Activated CD8-positive, alpha-beta T cell treated with anti-CD3 and anti-CD28 coated beads, Interleukin-2, amount 10 ng/mL, durations not matched to agents 7 days and 5 days (primary cell): Measurements from ENCODE around the gene DCLRE1C. TPM values are rescaled to one million over a fixed set of nuclear protein-coding genes. Genes with fewer than 3 reads are reported as not detected.
A peak's percentile ranks its signal among the peaks of the same experiment; 100 is the strongest.
"Not testable (repeated sequence)": the region's sequence is repeated elsewhere in the genome, so short reads cannot be mapped to it uniquely, and the experiment has no call there.

Experiments
- ATAC-seq: fragments of 150-1000 bp; cut with Tn5 transposase; one replicate; pipeline ENCODE4 v1.10.0; 2021; ENCODE audit warnings: moderate library complexity
- CTCF ChIA-PET: fragments of 350-600 bp; sonication (Branson Sonifier 250); formaldehyde crosslinking; loops from one replicate; lab custom pipeline; 2021; ENCODE audit warnings: antibody characterized with exemption; lab: Charles Lee
- POLR2A ChIA-PET: fragments of 350-600 bp; sonication (Branson Sonifier 250); formaldehyde crosslinking; loops from one replicate; lab custom pipeline; 2021; ENCODE audit warnings: antibody characterized with exemption; lab: Charles Lee
- DNase-seq: peaks from one replicate; pipeline ENCODE4 v3.0.0-alpha.2; 2020
- H3K27ac Mint-ChIP-seq: one replicate; pipeline ENCODE4 v1.8.0; 2021; ENCODE audit warnings: mild to moderate bottlenecking, mixed read lengths
- H3K27me3 Mint-ChIP-seq: one replicate; pipeline ENCODE4 v1.8.0; 2021; ENCODE audit warnings: low read depth, mixed read lengths
- H3K36me3 Mint-ChIP-seq: one replicate; pipeline ENCODE4 v1.8.0; 2021; ENCODE audit warnings: low read depth, mixed read lengths
- H3K4me1 Mint-ChIP-seq: one replicate; pipeline ENCODE4 v1.8.0; 2021; ENCODE audit warnings: low read depth, mixed read lengths
- H3K4me3 Mint-ChIP-seq: one replicate; pipeline ENCODE4 v1.8.0; 2021; ENCODE audit warnings: mild to moderate bottlenecking, mixed read lengths
- H3K9me3 Mint-ChIP-seq: one replicate; pipeline ENCODE4 v1.8.0; 2022; ENCODE audit warnings: mixed read lengths; ENCODE audit not compliant: insufficient read depth
- total RNA-seq, 2 experiments: library from RNA; stranded (reverse); gene quantifications; one replicate each; pipeline ENCODE4 v1.2.3, GENCODE V29; 2021

DCLRE1C gene
- total RNA-seq, 2 experiments from 2014 or later, result 50.7 to 58.3 TPM

DNA sequence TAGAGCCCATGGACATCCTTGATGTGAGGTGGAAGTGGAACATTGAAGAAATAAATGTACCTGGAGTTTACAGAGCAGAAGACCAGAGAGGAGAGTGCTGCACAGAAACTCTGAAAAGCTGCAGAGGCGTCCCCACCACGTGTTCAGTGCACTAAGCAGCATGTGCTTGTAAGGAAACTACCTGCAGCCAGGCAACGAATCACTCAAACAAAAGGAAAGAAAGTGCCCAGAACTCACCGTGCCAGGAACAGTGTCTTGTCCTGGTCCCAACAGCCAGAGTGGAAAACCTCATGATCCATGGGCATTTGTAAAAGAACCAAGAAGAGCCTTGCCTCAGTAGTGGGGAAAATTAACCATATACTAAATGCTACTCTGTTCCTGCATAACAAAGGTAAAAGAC, 42.9 kb downstream of the DCLRE1C start:
- CTCF ChIA-PET, result no interaction called here

DNA sequence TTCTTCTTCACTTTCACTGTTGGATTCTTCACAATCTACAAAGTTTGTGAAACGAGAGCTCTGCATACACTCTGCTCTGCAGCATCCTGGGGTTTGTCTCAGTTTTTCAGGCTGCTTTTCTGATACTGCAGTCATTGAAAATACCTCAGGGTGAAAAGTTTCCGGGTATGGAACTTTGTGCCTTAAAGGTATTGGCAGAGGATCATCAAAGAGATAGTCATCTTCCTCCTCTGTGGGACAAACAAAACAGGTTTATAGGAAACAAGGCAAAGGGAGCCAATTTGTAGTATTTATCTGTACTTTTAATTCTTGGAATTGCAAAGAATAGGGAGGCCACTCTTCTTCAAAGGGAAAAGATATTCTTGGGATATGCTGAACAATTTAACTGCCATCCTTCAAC, 44.8 kb downstream of the DCLRE1C start:
- CTCF ChIA-PET, result no interaction called here
- no peak overlapping the region for H3K27ac Mint-ChIP-seq
- no peaks in the 10 kb centered on the region for H3K27me3 Mint-ChIP-seq
- H3K4me3 Mint-ChIP-seq, result no peak overlapping the region
- no peak for DNase-seq
- H3K36me3 Mint-ChIP-seq, result peaks cover 90% of the 10 kb centered on the region
- POLR2A ChIA-PET, result no interaction called here
- H3K9me3 Mint-ChIP-seq, result peaks cover 5% of the 10 kb centered on the region
- peaks cover 14% of the 10 kb centered on the region for H3K4me1 Mint-ChIP-seq
- no peak for ATAC-seq

More for the DNA sequence above, 42.9 kb downstream of the DCLRE1C start:
- DNase-seq (no peak), ATAC-seq (no peak)
- H3K9me3 Mint-ChIP-seq, result peaks cover 13% of the 10 kb centered on the region
- H3K36me3 Mint-ChIP-seq, result peaks cover 95% of the 10 kb centered on the region
- no peaks in the 10 kb centered on the region for H3K27me3 Mint-ChIP-seq
- peaks cover 22% of the 10 kb centered on the region for H3K4me1 Mint-ChIP-seq
- POLR2A ChIA-PET, result interaction anchor here (0.6 kb wide), 1 partner anchor 74 kb away, joined by 3 read pairs; no protein-coding TSS in a partner anchor
- no peak overlapping the region for H3K4me3 Mint-ChIP-seq
- peak overlapping the region; percentile 11 for H3K27ac Mint-ChIP-seq

DNA sequence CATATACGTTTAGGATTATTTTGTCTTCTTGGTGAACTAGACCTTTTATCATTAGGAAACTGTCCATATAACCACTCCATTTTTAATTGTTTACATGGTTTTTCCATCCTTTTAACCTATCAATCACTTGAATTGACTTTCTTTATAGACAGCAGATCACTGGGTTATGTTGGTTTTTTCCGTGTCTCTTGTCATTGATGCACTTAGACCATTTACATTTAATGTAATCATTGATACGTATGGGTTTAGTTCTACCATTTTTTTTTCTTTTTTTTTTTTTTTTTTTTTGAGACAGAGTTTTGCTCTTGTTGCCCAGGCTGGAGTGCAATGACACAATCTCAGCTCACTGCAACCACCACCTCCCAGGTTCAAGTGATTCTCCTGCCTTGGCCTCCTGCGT, 46.3 kb downstream of the DCLRE1C start:
- H3K27ac Mint-ChIP-seq, DNase-seq, H3K9me3 Mint-ChIP-seq, H3K4me3 Mint-ChIP-seq, ATAC-seq, H3K27me3 Mint-ChIP-seq, POLR2A ChIA-PET, CTCF ChIA-PET, H3K4me1 Mint-ChIP-seq: not testable (repeated sequence)
- H3K36me3 Mint-ChIP-seq, result peaks cover 79% of the 10 kb centered on the region

DNA sequence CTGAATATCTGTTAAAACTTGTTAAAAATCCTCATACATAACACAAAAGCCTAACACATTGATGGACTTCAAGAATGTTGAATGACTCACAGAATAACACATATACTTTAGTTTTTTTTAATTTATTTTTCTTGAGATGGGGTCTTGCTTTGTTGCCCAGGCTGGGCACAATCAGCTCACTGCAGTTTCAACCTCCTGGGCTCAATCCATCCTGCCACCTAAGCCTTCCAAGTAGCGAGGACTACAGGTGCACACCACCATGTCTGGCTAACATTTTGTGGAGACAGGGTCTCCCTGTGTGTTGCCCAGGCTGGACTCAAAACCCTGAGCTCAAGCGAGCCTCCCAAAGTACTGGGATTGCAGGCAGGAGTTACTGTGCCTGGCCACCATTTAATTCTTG, 47.1 kb downstream of the DCLRE1C start:
- no peak overlapping the region for H3K27ac Mint-ChIP-seq
- ATAC-seq (no peak), DNase-seq (no peak)
- ChIA-PET POLR2A (no interaction called here), CTCF (no interaction called here)
- H3K36me3 Mint-ChIP-seq, result peaks cover 74% of the 10 kb centered on the region
- peaks cover 9% of the 10 kb centered on the region for H3K4me1 Mint-ChIP-seq
- no peaks in the 10 kb centered on the region for H3K27me3 Mint-ChIP-seq
- H3K4me3 Mint-ChIP-seq, result no peak overlapping the region
- peaks cover 5% of the 10 kb centered on the region for H3K9me3 Mint-ChIP-seq

DNA sequence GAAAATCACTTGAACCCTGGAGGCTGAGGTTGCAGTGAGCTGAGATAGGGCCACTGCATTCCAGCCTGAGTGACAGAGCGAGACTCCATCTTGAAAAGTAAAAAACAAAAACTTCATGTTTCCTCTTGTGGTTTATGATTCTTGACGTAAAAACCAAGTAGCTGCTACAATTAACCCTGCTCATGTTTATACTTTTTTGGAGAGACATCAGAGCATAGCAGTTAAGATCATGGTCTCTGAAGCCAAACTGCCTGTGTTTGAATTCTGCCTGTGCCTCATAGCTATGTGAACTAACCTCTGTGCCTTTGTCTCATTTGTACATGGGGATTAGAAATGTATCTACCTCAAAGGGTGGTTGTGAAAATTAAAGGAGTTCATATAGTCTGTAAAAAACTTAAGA, 48.0 kb downstream of the DCLRE1C start:
- POLR2A ChIA-PET, result no interaction called here
- ATAC-seq (no peak), DNase-seq (no peak)
- Mint-ChIP-seq H3K27me3 (no peaks in the 10 kb centered on the region), H3K36me3 (peaks cover 67% of the 10 kb centered on the region), H3K4me1 (peaks cover 9% of the 10 kb centered on the region), H3K4me3 (no peak overlapping the region), H3K27ac (peak overlapping the region; percentile 44), H3K9me3 (peaks cover 5% of the 10 kb centered on the region)
- CTCF ChIA-PET, result interaction anchor here (1.0 to 2.7 kb wide), 4 partner anchors 15 to 362 kb away, joined by 3 to 12 read pairs (median 8); no protein-coding TSS in a partner anchor

DNA sequence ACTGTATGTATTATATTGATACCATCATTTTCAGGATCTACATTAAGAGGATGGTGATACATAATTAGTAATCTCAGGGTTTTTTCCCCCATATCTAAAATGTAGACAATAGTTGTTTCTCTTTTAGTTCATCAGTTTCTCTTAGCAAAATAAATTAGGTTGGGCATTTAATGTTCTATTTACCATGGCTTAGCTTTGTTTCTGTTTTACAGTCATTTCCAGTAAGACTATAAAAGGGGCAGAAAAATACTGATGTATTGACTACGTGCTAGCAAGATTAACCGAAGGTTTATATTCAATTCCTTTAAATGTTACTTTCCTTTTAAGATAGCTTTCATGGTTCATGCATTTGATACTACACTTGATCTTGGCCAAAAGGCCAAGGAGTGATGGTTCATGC, 49.0 kb downstream of the DCLRE1C start:
- Mint-ChIP-seq H3K27ac (no peak overlapping the region), H3K36me3 (peaks cover 62% of the 10 kb centered on the region), H3K4me3 (no peak overlapping the region), H3K9me3 (peaks cover 5% of the 10 kb centered on the region), H3K27me3 (no peaks in the 10 kb centered on the region), H3K4me1 (peaks cover 7% of the 10 kb centered on the region)
- POLR2A ChIA-PET, result interaction anchor here (1.1 kb wide), 1 partner anchor 48 kb away, joined by 3 read pairs; no protein-coding TSS in a partner anchor
- ATAC-seq (no peak), DNase-seq (no peak)
- CTCF ChIA-PET, result interaction anchor here (1.0 to 2.7 kb wide), 6 partner anchors 14 to 535 kb away, joined by 3 to 12 read pairs (median 6); no protein-coding TSS in a partner anchor

DNA sequence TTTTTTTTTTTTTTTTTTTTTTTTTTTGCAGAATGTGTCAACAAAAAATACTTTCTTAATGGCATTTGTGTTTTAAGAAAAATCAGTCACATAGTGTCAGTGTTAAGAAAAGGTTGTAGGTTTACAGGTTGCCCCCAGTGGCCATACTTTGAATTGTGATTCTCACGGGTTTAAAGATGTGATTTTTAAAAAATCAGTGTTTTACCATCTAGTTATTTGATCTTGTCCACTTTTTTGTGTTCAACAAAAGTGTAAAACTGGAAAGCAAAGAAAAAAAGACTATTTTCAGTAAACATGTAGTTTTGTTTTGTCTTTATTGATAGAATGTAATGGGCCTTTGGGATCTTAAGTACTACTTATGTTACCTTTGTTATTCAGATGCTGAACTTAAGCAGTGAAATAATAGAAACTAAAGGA, 49.6 kb downstream of the DCLRE1C start:
- DNase-seq (peak; percentile 49), ATAC-seq (peak; percentile 64)
- no peaks in the 10 kb centered on the region for H3K27me3 Mint-ChIP-seq
- H3K4me1 Mint-ChIP-seq, result peaks cover 7% of the 10 kb centered on the region
- H3K9me3 Mint-ChIP-seq, result peaks cover 5% of the 10 kb centered on the region
- POLR2A ChIA-PET, result interaction anchor here (1.1 kb wide), 1 partner anchor 48 kb away, joined by 3 read pairs; no protein-coding TSS in a partner anchor
- CTCF ChIA-PET, result interaction anchor here (1.0 to 2.7 kb wide), 6 partner anchors 13 to 534 kb away, joined by 3 to 12 read pairs (median 6); no protein-coding TSS in a partner anchor
- H3K4me3 Mint-ChIP-seq, result no peak overlapping the region
- H3K27ac Mint-ChIP-seq, result no peak overlapping the region
- peaks cover 61% of the 10 kb centered on the region for H3K36me3 Mint-ChIP-seq

DNA sequence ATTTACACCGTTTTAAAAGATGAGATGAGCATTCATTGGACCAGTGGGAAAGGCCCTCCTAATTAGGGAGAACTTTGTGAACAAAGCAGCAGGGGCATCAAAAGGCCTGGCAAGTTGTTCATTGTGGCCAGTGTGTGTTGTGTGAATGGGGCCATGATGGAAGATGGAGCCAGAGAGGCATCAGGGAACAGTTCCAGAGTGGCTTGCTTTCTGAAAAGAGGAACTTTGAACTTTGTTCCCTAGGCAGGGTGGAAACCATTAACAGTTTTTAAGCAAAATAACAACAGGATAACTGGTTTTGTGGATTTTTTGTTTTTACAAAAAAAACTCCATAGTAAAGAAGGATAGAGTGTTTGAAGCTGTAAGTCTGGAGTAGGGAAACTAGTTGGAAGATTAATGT, 62.7 kb downstream of the DCLRE1C start:
- CTCF ChIA-PET, result interaction anchor here (0.6 to 3.3 kb wide), 6 partner anchors 10 to 354 kb away, joined by 3 to 21 read pairs (median 6); partner anchors contain the start of gene SUV39H2
- DNase-seq, result no peak
- Mint-ChIP-seq H3K27ac (no peak overlapping the region), H3K27me3 (no peaks in the 10 kb centered on the region), H3K4me3 (no peak overlapping the region), H3K4me1 (peaks cover 12% of the 10 kb centered on the region), H3K9me3 (no peaks in the 10 kb centered on the region), H3K36me3 (peaks cover 26% of the 10 kb centered on the region)
- POLR2A ChIA-PET, result no interaction called here
- ATAC-seq, result no peak

DNA sequence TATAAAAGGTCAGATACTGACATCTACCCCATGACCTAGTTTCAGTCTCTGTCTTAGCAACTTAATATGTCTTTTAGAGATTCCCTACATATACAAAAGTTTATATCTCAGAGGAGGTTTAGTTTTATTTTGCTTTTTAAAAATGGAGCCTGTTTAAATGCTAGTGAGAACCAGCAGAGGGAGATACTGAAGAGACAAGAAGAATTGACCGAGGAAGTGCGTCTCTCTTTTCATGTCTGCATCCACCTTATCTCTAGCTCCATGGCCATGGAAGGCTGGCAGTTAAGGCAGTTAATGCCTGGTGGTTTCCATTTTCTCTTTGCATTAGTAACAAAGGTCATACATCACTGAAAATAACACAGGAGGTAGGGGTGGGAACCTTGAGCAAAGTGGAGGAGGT, 64.6 kb downstream of the DCLRE1C start:
- H3K27me3 Mint-ChIP-seq, result no peaks in the 10 kb centered on the region
- DNase-seq (no peak), ATAC-seq (peak; percentile 44)
- H3K4me3 Mint-ChIP-seq, result no peak overlapping the region
- CTCF ChIA-PET, result interaction anchor here (1.0 to 3.3 kb wide), 7 partner anchors 8 to 352 kb away, joined by 3 to 21 read pairs (median 4); no protein-coding TSS in a partner anchor
- peaks cover 12% of the 10 kb centered on the region for H3K4me1 Mint-ChIP-seq
- POLR2A ChIA-PET, result interaction anchor here (1.2 kb wide), 1 partner anchor 11 kb away, joined by 3 read pairs; the partner anchor contains the start of gene SUV39H2
- H3K9me3 Mint-ChIP-seq, result no peaks in the 10 kb centered on the region
- H3K36me3 Mint-ChIP-seq, result peaks cover 23% of the 10 kb centered on the region
- H3K27ac Mint-ChIP-seq, result no peak overlapping the region

DNA sequence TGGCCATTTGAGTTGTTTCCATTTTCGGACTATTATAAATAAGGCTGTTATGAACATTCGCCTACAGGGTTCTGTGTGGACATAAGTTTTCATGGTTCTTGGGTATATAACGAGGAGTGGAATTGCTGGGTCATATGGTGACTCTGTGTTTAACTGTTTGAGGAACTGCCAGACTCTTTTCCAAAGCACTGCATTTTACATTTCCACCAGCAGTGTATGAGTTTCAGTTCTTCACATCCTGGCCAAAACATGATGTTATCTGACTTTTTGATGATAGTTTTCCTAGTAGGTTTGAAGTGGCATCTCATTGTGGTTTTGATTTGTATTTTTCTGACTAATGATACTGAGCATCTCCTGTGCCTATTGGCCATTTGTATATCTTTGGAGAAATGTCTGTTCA, 69.8 kb downstream of the DCLRE1C start:
- no peak for DNase-seq
- CTCF ChIA-PET, result no interaction called here
- ATAC-seq, result peak; percentile 38
- Mint-ChIP-seq H3K9me3 (no peaks in the 10 kb centered on the region), H3K4me1 (peaks cover 32% of the 10 kb centered on the region), H3K4me3 (no peak overlapping the region), H3K27me3 (no peaks in the 10 kb centered on the region), H3K36me3 (peaks cover 29% of the 10 kb centered on the region), H3K27ac (no peak overlapping the region)
- POLR2A ChIA-PET, result no interaction called here

DNA sequence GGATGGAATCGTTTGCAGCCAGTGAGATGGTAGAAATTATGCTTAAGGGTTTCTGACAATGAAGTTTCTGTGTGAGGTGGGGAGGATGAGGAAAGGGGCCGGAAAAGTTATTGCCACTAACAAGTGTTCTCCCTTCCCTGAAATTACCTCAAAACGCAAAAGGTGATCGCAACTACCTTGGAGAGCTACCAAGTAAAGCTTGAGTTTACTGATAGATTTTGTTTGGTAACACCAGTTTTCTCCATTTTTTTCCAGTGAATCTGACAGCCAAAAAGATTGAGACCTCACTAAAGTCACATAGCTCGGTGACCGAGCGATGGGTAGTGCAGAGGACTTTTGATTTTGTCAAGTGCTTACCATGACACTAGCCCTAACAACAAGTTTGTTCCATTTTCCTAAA, 73.7 kb downstream of the DCLRE1C start:
- CTCF ChIA-PET, result interaction anchor here (1.5 to 2.7 kb wide), 3 partner anchors 20 to 73 kb away, joined by 4 to 10 read pairs (median 5); partner anchors contain the start of gene DCLRE1C
- Mint-ChIP-seq H3K4me3 (peak overlapping the region; percentile 91), H3K27me3 (no peaks in the 10 kb centered on the region), H3K27ac (peak overlapping the region; percentile 92), H3K36me3 (peaks cover 38% of the 10 kb centered on the region), H3K9me3 (no peaks in the 10 kb centered on the region), H3K4me1 (peaks cover 48% of the 10 kb centered on the region)
- POLR2A ChIA-PET, result interaction anchor here (0.5 to 1.2 kb wide), 3 partner anchors 74 to 321 kb away, joined by 3 to 5 read pairs (median 3); partner anchors contain the start of gene DCLRE1C
- ATAC-seq (no peak), DNase-seq (no peak)

DNA sequence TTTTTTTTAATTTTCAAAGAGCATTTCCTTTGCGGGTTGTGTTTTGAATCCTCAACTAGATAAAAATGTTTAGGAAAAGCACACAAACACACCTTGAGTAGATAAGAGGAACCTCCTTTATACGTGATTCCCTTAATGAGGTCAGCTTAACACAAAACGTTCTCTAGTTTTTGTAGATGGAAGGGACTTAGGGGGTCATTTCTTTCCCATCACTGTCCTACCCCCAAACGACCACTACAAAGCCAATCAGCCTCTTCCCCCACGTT, 74.0 kb downstream of the DCLRE1C start:
- CTCF ChIA-PET, result interaction anchor here (1.5 to 2.7 kb wide), 2 partner anchors 25 to 74 kb away, joined by 4 to 10 read pairs; partner anchors contain the start of gene DCLRE1C
- POLR2A ChIA-PET, result interaction anchor here (1.8 to 3.2 kb wide), 5 partner anchors 13 to 292 kb away, joined by 4 to 24 read pairs (median 11); partner anchors contain the start of genes CDNF, DCLRE1C, HSPA14 and MEIG1
- ATAC-seq (no peak), DNase-seq (no peak)
- H3K4me3 Mint-ChIP-seq, result peak overlapping the region; percentile 91
- no peaks in the 10 kb centered on the region for H3K27me3 Mint-ChIP-seq
- H3K27ac Mint-ChIP-seq, result peak overlapping the region; percentile 92
- H3K36me3 Mint-ChIP-seq, result peaks cover 40% of the 10 kb centered on the region
- H3K9me3 Mint-ChIP-seq, result no peaks in the 10 kb centered on the region
- H3K4me1 Mint-ChIP-seq, result peaks cover 48% of the 10 kb centered on the region
